ENCODE measurements around the gene GAS7.

GRCh38 chr17:9883451-9883850, 315.0 kb downstream of the GAS7 start:
- TF ChIP-seq, protein P1, sequence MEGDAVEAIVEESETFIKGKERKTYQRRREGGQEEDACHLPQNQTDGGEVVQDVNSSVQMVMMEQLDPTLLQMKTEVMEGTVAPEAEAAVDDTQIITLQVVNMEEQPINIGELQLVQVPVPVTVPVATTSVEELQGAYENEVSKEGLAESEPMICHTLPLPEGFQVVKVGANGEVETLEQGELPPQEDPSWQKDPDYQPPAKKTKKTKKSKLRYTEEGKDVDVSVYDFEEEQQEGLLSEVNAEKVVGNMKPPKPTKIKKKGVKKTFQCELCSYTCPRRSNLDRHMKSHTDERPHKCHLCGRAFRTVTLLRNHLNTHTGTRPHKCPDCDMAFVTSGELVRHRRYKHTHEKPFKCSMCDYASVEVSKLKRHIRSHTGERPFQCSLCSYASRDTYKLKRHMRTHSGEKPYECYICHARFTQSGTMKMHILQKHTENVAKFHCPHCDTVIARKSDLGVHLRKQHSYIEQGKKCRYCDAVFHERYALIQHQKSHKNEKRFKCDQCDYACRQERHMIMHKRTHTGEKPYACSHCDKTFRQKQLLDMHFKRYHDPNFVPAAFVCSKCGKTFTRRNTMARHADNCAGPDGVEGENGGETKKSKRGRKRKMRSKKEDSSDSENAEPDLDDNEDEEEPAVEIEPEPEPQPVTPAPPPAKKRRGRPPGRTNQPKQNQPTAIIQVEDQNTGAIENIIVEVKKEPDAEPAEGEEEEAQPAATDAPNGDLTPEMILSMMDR (conservative IDR thresholded peaks at IDR 0.05 in 1 of 2, IDR thresholded peaks at IDR 0.05 in 1 of 2; ENCODE audit: extremely low read depth in 1 of 2, insufficient read depth in 1 of 2, low read depth in 1 of 2, low read length in 2 of 2): no peak
- no peak for TF ChIP-seq EZH2 (IDR thresholded peaks at IDR 0.05; ENCODE audit: borderline replicate concordance, low read length)
